Hepatocyte (in vitro differentiated cells): ENCODE results near the gene GALNT7.

ENCODE experiments used
- CTCF ChIP-seq: fragments of 200-600 bp; sonication (generic); IDR thresholded peaks from 2 replicates; pipeline ENCODE4 v1.5.1; 2016; ENCODE audit warnings: antibody characterized with exemption, mild to moderate bottlenecking; ENCODE audit not compliant: poor library complexity
- EZH2 ChIP-seq: fragments of 200-600 bp; sonication (generic); IDR thresholded peaks from 2 replicates; pipeline ENCODE4 v1.6.1; 2016; ENCODE audit warnings: antibody characterized with exemption, mild to moderate bottlenecking, borderline replicate concordance
- EZH2phosphoT487 ChIP-seq: fragments of 200-600 bp; sonication (generic); IDR thresholded peaks from one replicate; pipeline ENCODE4 v1.6.1; 2018; ENCODE audit warnings: antibody characterized with exemption, mild to moderate bottlenecking, low read depth, moderate library complexity; ENCODE audit not compliant: unreplicated experiment, severe bottlenecking

DNA sequence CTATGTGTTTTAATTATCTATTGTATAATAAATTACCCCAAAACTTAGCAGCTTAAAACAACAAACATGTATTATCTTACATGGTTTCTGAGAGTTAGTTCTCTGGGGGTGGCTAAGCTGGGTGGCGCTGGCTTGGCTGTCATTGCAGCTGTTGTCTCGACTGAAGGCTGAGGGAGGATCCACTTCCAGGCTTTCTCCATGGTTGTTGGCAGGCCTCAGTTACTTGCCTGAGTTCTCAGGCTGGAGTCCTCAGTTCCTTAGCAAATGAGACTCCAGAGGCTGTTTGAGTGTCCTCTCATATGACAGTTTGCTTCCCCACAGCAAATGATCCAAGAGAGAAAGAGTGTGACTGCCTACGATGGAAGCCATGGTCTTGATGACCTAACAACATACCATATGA is 23.5 kb upstream of the GALNT7 start:
- no peak for TF ChIP-seq EZH2
- TF ChIP-seq EZH2phosphoT487 = no peak
- no peak for TF ChIP-seq CTCF
